ENCODE results near the gene RHOD. TPM values are rescaled to one million over a fixed set of nuclear protein-coding genes. Genes with fewer than 3 reads are reported as not detected.

The RHOD gene
- total and polyA plus RNA-seq, 10 of the 15 experiments (the other 5 are each of a cell fraction or from before 2014, with no cell fraction given), result 0.15 to 2.6 (median 1.9) TPM; not detected in 2

GRCh38 chr11:67082071-67082791 is 25.6 kb downstream of the RHOD start:
- BruUV-seq (replicated peaks), result no TSS peak
- no peaks in the 10 kb centered on the region for H3K36me3 ChIP-seq (ENCODE audit: control insufficient read depth in 2 of 2, insufficient read depth in 2 of 2, low read length in 1 of 2)
- H3K9ac ChIP-seq (ENCODE audit: control insufficient read depth, insufficient read depth, low read length), result no peak overlapping the region
- ATAC-seq (peak; percentile 7; the same call in 2 of the 3 replicates), DNase-seq (ENCODE audit: low read depth, low spot score) (no peak), FAIRE-seq (no peak)
- ChIA-PET RAD21 (ENCODE audit: unreplicated experiment) (interaction anchor here (0.6 to 2.7 kb wide), 17 partner anchors 22 to 310 kb away, joined by 3 to 16 read pairs (median 3); partner anchors contain the start of genes KDM2A and RAD9A), POLR2A (interaction anchor here (0.6 to 2.1 kb wide), 3 partner anchors 115 to 305 kb away, joined by 3 to 5 read pairs (median 3); no protein-coding TSS in a partner anchor), CTCF (interaction anchor here (0.6 to 6.1 kb wide), 21 partner anchors 8 to 300 kb away, joined by 3 to 114 read pairs (median 4); partner anchors contain the start of gene KDM2A), SMC1A (ENCODE audit: uncharacterized antibody, unreplicated experiment) (interaction anchor here (0.5 to 3.6 kb wide), 16 partner anchors 22 to 301 kb away, joined by 3 to 19 read pairs (median 4); no protein-coding TSS in a partner anchor)
- H4K20me1 ChIP-seq (ENCODE audit: control insufficient read depth, insufficient read depth), result no peaks in the 10 kb centered on the region
- intact Hi-C loops (cut with micrococcal nuclease; ENCODE audit: unreplicated experiment) (loop anchor here (5.0 to 10.0 kb wide), 2 partner anchors 35 to 163 kb away; partner anchors contain the start of gene KDM2A), in situ Hi-C loops (cut with MboI) (loop anchor here (5.0 kb wide), 1 partner anchor 85 kb away; no protein-coding TSS in a partner anchor)
- peak overlapping the region; percentile 49 for H2AFZ ChIP-seq (ENCODE audit: control insufficient read depth, low read depth, low read length)
- TF ChIP-seq RAD21 (IDR thresholded peaks at IDR 0.05; ENCODE audit: insufficient read depth, low read depth, low read length) (peak; percentile 40; the same call in 1 of the 2 replicates), ZNF384 (IDR thresholded peaks at IDR 0.05; ENCODE audit: borderline replicate concordance, low read depth, low read length) (no peak), TAF1 (IDR thresholded peaks at IDR 0.05; ENCODE audit: borderline replicate concordance, low read depth, low read length) (no peak), SRF (IDR thresholded peaks at IDR 0.05; ENCODE audit: low read depth in 2 of 2, low read length in 2 of 2) (no peak), ZNF217 (IDR thresholded peaks at IDR 0.05) (no peak), SMC3 (IDR thresholded peaks at IDR 0.05; ENCODE audit: borderline replicate concordance, low read length) (peak; percentile 24; the same call in 1 of the 2 replicates), RUNX3 (IDR thresholded peaks at IDR 0.05; ENCODE audit: low read length) (0 out of 2 replicates have a peak, but pooled peaks have one; percentile 1), ZBTB4 (CRISPR knock-in tag; IDR thresholded peaks at IDR 0.05) (no peak), CTCF (IDR thresholded peaks at IDR 0.05 in 2 of 3, conservative IDR thresholded peaks at IDR 0.05 in 1 of 3; ENCODE audit: control insufficient read depth in 2 of 3, extremely low read depth in 1 of 3, insufficient read depth in 1 of 3, low read depth in 3 of 3, low read length in 3 of 3) (peak in 2 of 3 experiments; percentile 11 to 15; a peak in 1 of 6 replicates), USF1 (IDR thresholded peaks at IDR 0.05; ENCODE audit: borderline replicate concordance, extremely low read length, insufficient read depth, low read depth, low read length) (no peak)
- H3K4me1 ChIP-seq (ENCODE audit: control insufficient read depth, insufficient read depth, low read length), result peaks cover 20% of the 10 kb centered on the region
- H3K79me2 ChIP-seq (ENCODE audit: control insufficient read depth, insufficient read depth, low read length), result no peaks in the 10 kb centered on the region
- peak overlapping the region; percentile 5; the same call in 1 of the 2 replicates for H3K4me3 ChIP-seq
- WGBS (ENCODE audit: insufficient coverage, insufficient replicate concordance, low lambda C conversion rate, missing lambda C conversion rate), result 37% methylated on average over 20 of the region's 20 CpGs
- peak overlapping the region; percentile 19 for H3K4me2 ChIP-seq (ENCODE audit: control insufficient read depth, insufficient read depth)
- no peaks in the 10 kb centered on the region for H3K27me3 ChIP-seq (replicated peaks in 1 of 2; ENCODE audit: control insufficient read depth in 2 of 2, insufficient read depth in 2 of 2, low read length in 1 of 2)
- H3K9me3 ChIP-seq (replicated peaks; ENCODE audit: control insufficient read depth, insufficient read depth, low read length), result no peaks in the 10 kb centered on the region
- H3K27ac ChIP-seq (ENCODE audit: control insufficient read depth, insufficient read depth), result no peak overlapping the region
